Kidney glomerular epithelial cell (primary cell): ENCODE data around the gene PPP1R36.
"Not testable (repeated sequence)": the region's sequence is repeated elsewhere in the genome, so short reads cannot be mapped to it uniquely, and the experiment has no call there.

Experiments
- DNase-seq: peaks from one replicate; lab custom pipeline; 2025; lab: John Stamatoyannopoulos, UW

The PPP1R36 gene

GRCh38 chr14:64569138-64569631 lies 19.4 kb downstream of the PPP1R36 start:
- DNase-seq = peak; percentile 67

GRCh38 chr14:64569646-64570045 lies 19.9 kb downstream of the PPP1R36 start:
- not testable (repeated sequence) for DNase-seq

- no peak for DNase-seq
Measured at GRCh38 chr14:64572386-64573104, 22.8 kb downstream of the PPP1R36 start.

- DNase-seq = no peak
Measured at GRCh38 chr14:64573109-64573508, 23.3 kb downstream of the PPP1R36 start.

GRCh38 chr14:64574371-64575107 lies 24.8 kb downstream of the PPP1R36 start:
- DNase-seq = no peak

- no peak for DNase-seq
Measured at GRCh38 chr14:64577211-64577610, 27.4 kb downstream of the PPP1R36 start.

- DNase-seq = no peak
Measured at GRCh38 chr14:64580467-64580866, 30.7 kb downstream of the PPP1R36 start.

GRCh38 chr14:64581363-64581762 lies 31.6 kb downstream of the PPP1R36 start:
- peak; percentile 17 for DNase-seq

- no peak for DNase-seq
Measured at GRCh38 chr14:64581817-64582216, 32.1 kb downstream of the PPP1R36 start.

GRCh38 chr14:64584190-64584589 lies 34.4 kb downstream of the PPP1R36 start:
- DNase-seq = no peak

- no peak for DNase-seq
Measured at GRCh38 chr14:64591809-64592208, 42.0 kb downstream of the PPP1R36 start.

- no peak for DNase-seq
Measured at GRCh38 chr14:64594438-64594837, 44.7 kb downstream of the PPP1R36 start.

- no peak for DNase-seq
Measured at GRCh38 chr14:64598404-64598803, 48.6 kb downstream of the PPP1R36 start.

GRCh38 chr14:64601571-64601970 lies 51.8 kb downstream of the PPP1R36 start:
- no peak for DNase-seq

- no peak for DNase-seq
Measured at GRCh38 chr14:64602826-64603225, 53.1 kb downstream of the PPP1R36 start.

- DNase-seq = no peak
Measured at GRCh38 chr14:64604001-64604400, 54.2 kb downstream of the PPP1R36 start.

- DNase-seq = no peak
Measured at GRCh38 chr14:64604881-64605280, 55.1 kb downstream of the PPP1R36 start.

GRCh38 chr14:64605926-64606685 lies 56.3 kb downstream of the PPP1R36 start:
- DNase-seq = no peak

GRCh38 chr14:64610049-64610746 lies 60.4 kb downstream of the PPP1R36 start:
- DNase-seq = no peak

GRCh38 chr14:64611358-64612020 lies 61.7 kb downstream of the PPP1R36 start:
- DNase-seq = no peak

GRCh38 chr14:64612021-64612380 lies 62.2 kb downstream of the PPP1R36 start:
- peak; percentile 86 for DNase-seq
